ENCODE data around the gene AUTS2.

Gene AUTS2

DNA sequence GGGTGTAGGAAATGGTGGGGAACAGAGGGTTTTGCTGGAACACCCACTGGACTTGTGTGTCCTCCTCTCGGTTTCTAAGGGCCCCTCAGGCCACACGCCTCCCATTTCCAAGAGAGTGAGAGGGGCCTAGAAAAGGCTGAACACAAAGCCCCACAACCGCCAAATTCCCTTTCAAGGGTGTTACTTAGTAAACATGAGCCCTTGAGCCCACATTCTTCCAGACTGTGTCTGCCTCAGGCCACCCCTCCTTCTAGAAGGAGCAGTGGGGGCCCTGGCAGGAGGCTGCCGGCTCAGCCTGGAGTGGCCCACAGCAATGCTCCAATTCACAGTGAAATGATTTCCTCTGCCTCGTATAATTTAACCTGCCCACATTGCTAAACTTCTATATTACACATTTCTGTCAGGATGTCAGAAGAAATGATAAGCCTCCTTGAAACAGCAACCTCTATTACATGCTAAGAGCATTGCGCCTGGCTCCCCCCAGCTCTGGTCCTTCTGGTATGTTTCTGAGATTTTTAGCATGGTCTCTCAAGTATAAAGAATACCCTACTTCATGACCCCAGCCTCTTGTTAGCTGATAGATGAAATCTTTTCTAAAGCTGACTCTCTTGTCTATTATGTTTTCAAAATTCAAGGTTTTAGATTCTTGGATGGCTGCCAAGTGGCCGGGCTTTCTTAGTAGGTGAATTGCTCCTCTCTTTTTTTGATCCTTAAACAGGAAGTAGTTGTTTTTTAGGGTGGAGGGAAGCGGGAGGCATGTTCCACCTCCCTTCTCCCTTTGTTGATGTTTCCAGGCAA is 859.8 kb downstream of the AUTS2 start:
- DNase-seq (ENCODE audit: low read depth in 2 of 2), result no peak

GRCh38 chr7:70458745-70459144 is 860.5 kb downstream of the AUTS2 start:
- DNase-seq (ENCODE audit: low read depth in 2 of 2), result no peak

- DNase-seq (ENCODE audit: low read depth in 2 of 2), result no peak
Observed at GRCh38 chr7:70459546-70459945, 861.3 kb downstream of the AUTS2 start.

- no peak for DNase-seq (ENCODE audit: low read depth in 2 of 2)
Observed at GRCh38 chr7:70460071-70460470, 861.8 kb downstream of the AUTS2 start.

- DNase-seq (ENCODE audit: low read depth in 2 of 2), result no peak
Observed at GRCh38 chr7:70460562-70460961, 862.3 kb downstream of the AUTS2 start.

GRCh38 chr7:70463352-70463938 is 865.2 kb downstream of the AUTS2 start:
- no peak for DNase-seq (ENCODE audit: low read depth in 2 of 2)

- no peak for DNase-seq (ENCODE audit: low read depth in 2 of 2)
Observed at GRCh38 chr7:70466725-70467364, 868.6 kb downstream of the AUTS2 start.

DNA sequence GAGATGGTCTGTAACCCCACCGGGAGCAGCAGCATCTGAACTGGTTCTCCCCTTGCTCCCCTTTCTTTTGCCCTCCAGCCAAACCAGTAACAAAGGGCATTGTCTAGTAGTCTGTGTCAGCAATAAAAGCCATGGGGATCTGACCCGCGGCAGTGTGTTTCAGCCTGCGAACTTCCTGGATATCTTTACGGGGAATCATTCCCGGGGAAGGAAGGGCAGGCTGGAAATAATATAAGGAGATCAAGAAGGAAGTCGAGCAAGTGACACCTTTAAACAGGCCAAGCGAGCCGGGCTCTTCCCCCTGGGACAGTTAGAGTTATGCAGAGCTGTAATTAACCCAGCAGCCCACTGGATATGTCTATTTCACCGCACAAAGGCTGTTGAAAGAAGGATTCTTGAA is 872.5 kb downstream of the AUTS2 start:
- no peak for DNase-seq (ENCODE audit: low read depth in 2 of 2)

GRCh38 chr7:70472601-70473237 is 874.4 kb downstream of the AUTS2 start:
- DNase-seq (ENCODE audit: low read depth in 2 of 2), result no peak

DNA sequence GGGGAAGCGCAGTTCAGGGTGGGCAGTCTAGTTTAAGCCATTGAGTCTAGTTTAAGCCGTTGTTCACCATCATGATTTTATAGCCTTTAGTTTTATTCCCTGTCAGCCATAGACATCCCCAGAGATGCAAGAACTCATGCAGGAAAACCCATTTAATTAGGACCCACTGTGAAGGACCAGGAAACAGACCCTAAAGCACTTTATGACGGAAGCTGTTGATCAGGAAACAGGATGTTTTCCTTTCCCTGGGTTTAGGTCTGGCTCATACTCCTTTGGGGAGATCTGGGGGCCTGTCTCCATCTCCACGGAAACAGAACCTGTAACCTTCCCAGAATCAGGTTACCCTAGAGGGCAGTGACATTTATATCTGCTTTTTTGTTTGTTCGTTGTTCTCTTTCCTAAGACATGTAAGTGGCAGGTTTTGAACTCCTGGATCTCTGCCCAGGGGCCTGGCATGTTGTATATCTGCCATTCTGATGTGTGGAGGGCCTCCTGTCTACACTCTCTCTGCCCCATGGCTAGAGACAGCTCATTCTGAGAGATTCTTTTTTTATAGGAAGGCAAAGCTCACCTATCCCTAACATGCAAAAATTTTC is 876.5 kb downstream of the AUTS2 start:
- no peak for DNase-seq (ENCODE audit: low read depth in 2 of 2)

- DNase-seq (ENCODE audit: low read depth in 2 of 2), result no peak
Observed at GRCh38 chr7:70477036-70478010, 879.0 kb downstream of the AUTS2 start.

- DNase-seq (ENCODE audit: low read depth in 2 of 2), result no peak
Observed at GRCh38 chr7:70479153-70480021, 881.1 kb downstream of the AUTS2 start.

GRCh38 chr7:70480927-70481569 is 882.8 kb downstream of the AUTS2 start:
- no peak for DNase-seq (ENCODE audit: low read depth in 2 of 2)

- DNase-seq (ENCODE audit: low read depth in 2 of 2), result no peak
Observed at GRCh38 chr7:70481570-70482123, 883.4 kb downstream of the AUTS2 start.

DNA sequence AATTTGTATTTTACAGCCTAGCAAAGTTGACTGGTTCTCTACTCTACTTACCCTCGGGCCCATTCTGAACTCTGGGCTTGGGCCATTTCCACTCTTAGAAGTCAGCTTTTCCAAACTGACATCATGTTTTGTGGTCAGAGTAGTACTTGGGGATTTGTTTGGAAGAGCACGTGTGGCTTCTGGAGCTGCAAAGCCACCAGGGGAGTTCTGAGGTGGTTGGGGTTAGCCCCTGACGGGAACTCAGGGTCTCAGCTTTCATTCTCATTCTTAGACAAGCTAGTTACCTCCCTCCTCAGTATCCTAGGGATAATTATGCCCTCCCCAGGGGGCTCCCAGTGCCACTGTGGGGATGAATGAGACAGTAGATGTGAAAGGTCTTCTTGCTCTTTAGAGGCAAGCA is 886.0 kb downstream of the AUTS2 start:
- DNase-seq (ENCODE audit: low read depth in 2 of 2), result no peak

- no peak for DNase-seq (ENCODE audit: low read depth in 2 of 2)
Observed at GRCh38 chr7:70486977-70487376, 888.7 kb downstream of the AUTS2 start.

DNA sequence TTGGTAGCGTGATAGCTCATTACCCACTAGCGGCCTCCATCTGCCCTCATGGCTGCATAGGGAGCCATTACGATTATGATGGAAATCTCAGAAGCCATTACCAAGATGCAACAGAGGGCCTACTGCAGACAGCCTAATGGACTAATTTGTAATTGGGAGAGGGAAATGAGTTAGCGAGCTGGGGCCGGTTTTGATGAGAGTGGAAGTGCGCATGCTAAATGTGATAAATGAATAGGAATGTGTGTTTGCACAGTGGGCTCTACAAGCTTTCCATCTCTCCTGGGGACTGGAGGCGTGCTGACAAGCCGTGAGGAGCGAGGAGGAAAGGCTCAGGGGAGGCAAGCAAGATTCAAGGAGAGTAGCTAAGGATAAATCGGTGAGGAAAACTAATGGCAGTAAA is 889.2 kb downstream of the AUTS2 start:
- DNase-seq (ENCODE audit: low read depth in 2 of 2), result no peak

- no peak for DNase-seq (ENCODE audit: low read depth in 2 of 2)
Observed at GRCh38 chr7:70487886-70488285, 889.6 kb downstream of the AUTS2 start.

GRCh38 chr7:70489813-70490212 is 891.5 kb downstream of the AUTS2 start:
- DNase-seq (ENCODE audit: low read depth in 2 of 2), result no peak

Data from activated CD8-positive, alpha-beta memory T cell treated with anti-CD3 and anti-CD28 coated beads for 4 hours (primary cell).